ENCODE data around the gene APPL1. TPM values are rescaled to one million over a fixed set of nuclear protein-coding genes. Genes with fewer than 3 reads are reported as not detected.

Gene APPL1, protein sequence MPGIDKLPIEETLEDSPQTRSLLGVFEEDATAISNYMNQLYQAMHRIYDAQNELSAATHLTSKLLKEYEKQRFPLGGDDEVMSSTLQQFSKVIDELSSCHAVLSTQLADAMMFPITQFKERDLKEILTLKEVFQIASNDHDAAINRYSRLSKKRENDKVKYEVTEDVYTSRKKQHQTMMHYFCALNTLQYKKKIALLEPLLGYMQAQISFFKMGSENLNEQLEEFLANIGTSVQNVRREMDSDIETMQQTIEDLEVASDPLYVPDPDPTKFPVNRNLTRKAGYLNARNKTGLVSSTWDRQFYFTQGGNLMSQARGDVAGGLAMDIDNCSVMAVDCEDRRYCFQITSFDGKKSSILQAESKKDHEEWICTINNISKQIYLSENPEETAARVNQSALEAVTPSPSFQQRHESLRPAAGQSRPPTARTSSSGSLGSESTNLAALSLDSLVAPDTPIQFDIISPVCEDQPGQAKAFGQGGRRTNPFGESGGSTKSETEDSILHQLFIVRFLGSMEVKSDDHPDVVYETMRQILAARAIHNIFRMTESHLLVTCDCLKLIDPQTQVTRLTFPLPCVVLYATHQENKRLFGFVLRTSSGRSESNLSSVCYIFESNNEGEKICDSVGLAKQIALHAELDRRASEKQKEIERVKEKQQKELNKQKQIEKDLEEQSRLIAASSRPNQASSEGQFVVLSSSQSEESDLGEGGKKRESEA
- 40.8 and 48.3 TPM in 2 replicates for total RNA-seq (2012; rRNA removed)

GRCh38 chr3:57227204-57227929 lies at the start of gene APPL1:
Gene APPL1, plus strand, starts transcription at chr3:57227729. Its CDS starts 155 bp downstream, at chr3:57227884.
- peak within 1 kb of the TSS; percentile 95 for H3K4me3 ChIP-seq (ENCODE audit: low read length)
- peak within 1 kb of the TSS; percentile 95 for H3K4me2 ChIP-seq (ENCODE audit: low read length)
- peaks cover 24% of the 10 kb centered on the region for H3K4me1 ChIP-seq (ENCODE audit: control insufficient read depth, insufficient read depth, low read length)
- H3K36me3 ChIP-seq (ENCODE audit: insufficient read depth, low read length): no peaks in the 10 kb centered on the region
- H3K9ac ChIP-seq (ENCODE audit: low read depth, low read length): peak within 1 kb of the TSS; percentile 84
- no peaks in the 10 kb centered on the region for H3K27me3 ChIP-seq (ENCODE audit: control insufficient read depth, insufficient read depth, low read length)
- no peaks in the 10 kb centered on the region for H3K9me3 ChIP-seq (replicated peaks; ENCODE audit: low read length)

DNA sequence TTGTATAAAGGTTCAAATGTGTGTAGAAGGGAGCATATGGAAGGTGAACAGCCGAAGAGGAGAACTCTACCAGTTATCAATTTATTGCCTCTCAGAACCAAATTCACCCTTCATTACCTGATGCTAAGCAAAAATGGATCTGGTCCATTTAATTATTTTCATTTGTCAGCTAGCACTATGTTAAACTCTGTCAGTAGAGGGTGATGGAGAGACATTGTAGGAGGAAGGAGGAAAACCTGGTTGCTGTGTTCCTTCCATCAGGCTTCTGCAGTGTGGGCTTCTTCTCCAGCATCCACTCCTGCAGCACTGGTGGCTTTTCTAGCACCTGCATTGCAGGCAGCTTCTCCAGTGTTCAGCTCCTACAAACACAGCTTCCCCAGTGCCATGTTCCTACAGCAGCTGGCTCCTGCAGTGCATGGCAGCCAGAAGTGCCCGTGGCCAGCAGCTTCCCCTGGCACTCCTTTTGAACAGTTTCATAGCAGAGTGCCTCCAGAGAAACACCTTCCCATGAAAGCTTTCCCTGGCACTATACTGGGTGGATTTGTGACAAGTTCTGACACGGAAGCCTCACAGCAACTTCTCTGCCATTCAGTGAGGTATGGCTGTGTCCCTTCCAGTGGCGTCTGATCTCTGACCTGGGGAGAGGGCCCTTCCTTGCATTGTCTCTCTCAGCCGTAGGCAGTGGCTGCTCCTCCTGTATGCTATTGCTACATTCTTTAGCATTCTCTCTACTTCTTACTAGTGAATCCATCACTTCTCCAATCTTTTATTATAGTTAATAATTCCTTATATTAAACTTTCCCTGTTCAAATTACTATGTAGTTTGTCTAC lies 47.7 kb upstream of the APPL1 start:
- H3K4me1 ChIP-seq (ENCODE audit: control insufficient read depth, insufficient read depth, low read length): no peaks in the 10 kb centered on the region
- no peak overlapping the region for H3K4me2 ChIP-seq (ENCODE audit: low read length)
- peaks cover 31% of the 10 kb centered on the region for H3K27me3 ChIP-seq (ENCODE audit: control insufficient read depth, insufficient read depth, low read length)
- H3K9me3 ChIP-seq (replicated peaks; ENCODE audit: low read length): no peaks in the 10 kb centered on the region
- no peaks in the 10 kb centered on the region for H3K36me3 ChIP-seq (ENCODE audit: insufficient read depth, low read length)
- no peak overlapping the region for H3K4me3 ChIP-seq (ENCODE audit: low read length)
- no peak overlapping the region for H3K9ac ChIP-seq (ENCODE audit: low read depth, low read length)

GRCh38 chr3:57184526-57184925 lies 43.0 kb upstream of the APPL1 start:
- Histone ChIP-seq H3K36me3 (ENCODE audit: insufficient read depth, low read length) (no peaks in the 10 kb centered on the region), H3K4me1 (ENCODE audit: control insufficient read depth, insufficient read depth, low read length) (no peaks in the 10 kb centered on the region), H3K9ac (ENCODE audit: low read depth, low read length) (no peak overlapping the region), H3K9me3 (replicated peaks; ENCODE audit: low read length) (no peaks in the 10 kb centered on the region), H3K4me3 (ENCODE audit: low read length) (no peak overlapping the region), H3K27me3 (ENCODE audit: control insufficient read depth, insufficient read depth, low read length) (peaks cover 9% of the 10 kb centered on the region), H3K4me2 (ENCODE audit: low read length) (no peak overlapping the region)

DNA sequence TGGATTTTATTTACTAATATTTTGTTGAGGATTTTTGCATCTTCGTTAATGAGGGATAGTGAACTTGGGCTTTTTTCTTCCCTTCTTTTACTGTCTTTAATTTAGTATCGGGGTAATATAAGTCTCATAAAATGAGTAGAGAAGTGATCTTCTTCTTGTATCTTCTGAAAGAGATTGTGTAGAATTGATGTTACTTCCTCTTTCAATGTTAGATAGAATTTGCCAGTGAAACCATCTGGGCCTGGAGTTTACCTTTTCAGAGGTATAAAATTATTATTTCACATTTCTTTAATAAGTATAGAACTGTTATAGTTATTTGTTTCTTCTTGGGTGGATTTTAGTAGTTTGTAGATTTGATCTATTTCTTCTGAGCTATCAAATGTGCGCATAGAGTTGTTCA lies 35.5 kb upstream of the APPL1 start:
- Histone ChIP-seq H3K27me3 (ENCODE audit: control insufficient read depth, insufficient read depth, low read length) (peaks cover 6% of the 10 kb centered on the region), H3K4me2 (ENCODE audit: low read length) (no peak overlapping the region), H3K9me3 (replicated peaks; ENCODE audit: low read length) (no peaks in the 10 kb centered on the region), H3K9ac (ENCODE audit: low read depth, low read length) (no peak overlapping the region), H3K4me1 (ENCODE audit: control insufficient read depth, insufficient read depth, low read length) (no peaks in the 10 kb centered on the region), H3K4me3 (ENCODE audit: low read length) (no peak overlapping the region), H3K36me3 (ENCODE audit: insufficient read depth, low read length) (no peaks in the 10 kb centered on the region)

- Histone ChIP-seq H3K36me3 (ENCODE audit: insufficient read depth, low read length) (no peaks in the 10 kb centered on the region), H3K4me1 (ENCODE audit: control insufficient read depth, insufficient read depth, low read length) (no peaks in the 10 kb centered on the region), H3K9me3 (replicated peaks; ENCODE audit: low read length) (no peaks in the 10 kb centered on the region), H3K9ac (ENCODE audit: low read depth, low read length) (no peak overlapping the region), H3K4me2 (ENCODE audit: low read length) (no peak overlapping the region), H3K27me3 (ENCODE audit: control insufficient read depth, insufficient read depth, low read length) (peaks cover 6% of the 10 kb centered on the region), H3K4me3 (ENCODE audit: low read length) (no peak overlapping the region)
Measured at GRCh38 chr3:57194641-57195040, 32.9 kb upstream of the APPL1 start.

DNA sequence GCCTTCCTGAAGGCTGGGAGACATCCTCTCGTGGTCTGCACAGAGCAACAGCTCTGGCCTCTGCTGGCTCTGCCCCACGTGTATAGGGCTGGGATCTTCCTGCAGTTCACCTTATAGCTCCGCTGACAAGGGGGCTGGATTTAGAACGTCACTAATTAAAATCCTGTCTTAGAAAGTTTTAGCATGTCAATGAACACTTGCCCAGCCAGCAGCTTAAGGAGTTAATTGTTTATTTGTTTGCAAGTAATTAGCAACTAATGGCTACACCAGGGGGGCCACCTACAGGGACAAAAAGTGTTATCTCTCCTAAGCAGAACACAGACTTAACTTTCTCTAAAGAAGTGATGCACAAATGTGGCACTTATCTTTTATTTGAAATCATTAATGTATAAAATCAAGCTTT lies 27.6 kb upstream of the APPL1 start, which contains the start of gene HESX1:
HESX1 (minus strand) TSS at position 84 of the 403 bp plus-strand sequence; CDS start at position 24, 60 bp downstream.
- H3K9ac ChIP-seq (ENCODE audit: low read depth, low read length): no peak within 1 kb of the TSS
- H3K4me3 ChIP-seq (ENCODE audit: low read length): no peak within 1 kb of the TSS
- no peak within 1 kb of the TSS for H3K4me2 ChIP-seq (ENCODE audit: low read length)
- no peaks in the 10 kb centered on the region for H3K27me3 ChIP-seq (ENCODE audit: control insufficient read depth, insufficient read depth, low read length)
- no peaks in the 10 kb centered on the region for H3K36me3 ChIP-seq (ENCODE audit: insufficient read depth, low read length)
- no peaks in the 10 kb centered on the region for H3K4me1 ChIP-seq (ENCODE audit: control insufficient read depth, insufficient read depth, low read length)
- no peaks in the 10 kb centered on the region for H3K9me3 ChIP-seq (replicated peaks; ENCODE audit: low read length)

DNA sequence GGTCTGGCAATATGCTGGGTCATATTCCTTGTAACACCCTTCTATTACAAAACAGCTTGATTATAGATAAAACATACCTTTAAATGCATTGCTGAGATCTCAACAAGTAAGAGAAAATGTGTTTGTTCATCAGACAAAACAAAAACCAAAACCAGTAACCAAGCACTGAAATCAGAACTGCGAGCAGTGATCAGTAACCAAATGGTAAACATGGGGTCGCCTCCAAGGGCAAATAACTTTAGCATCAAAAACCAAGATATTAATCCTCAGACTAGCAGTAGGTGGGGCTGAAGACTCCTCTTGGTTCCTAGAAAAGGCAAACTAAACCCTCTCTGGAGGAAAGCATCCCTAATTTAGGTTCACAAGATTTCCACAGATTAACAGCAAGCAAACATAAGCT lies 21.1 kb upstream of the APPL1 start:
- H3K9ac ChIP-seq (ENCODE audit: low read depth, low read length): no peak overlapping the region
- no peaks in the 10 kb centered on the region for H3K9me3 ChIP-seq (replicated peaks; ENCODE audit: low read length)
- no peaks in the 10 kb centered on the region for H3K4me1 ChIP-seq (ENCODE audit: control insufficient read depth, insufficient read depth, low read length)
- no peak overlapping the region for H3K4me3 ChIP-seq (ENCODE audit: low read length)
- H3K4me2 ChIP-seq (ENCODE audit: low read length): no peak overlapping the region
- H3K27me3 ChIP-seq (ENCODE audit: control insufficient read depth, insufficient read depth, low read length): no peaks in the 10 kb centered on the region
- H3K36me3 ChIP-seq (ENCODE audit: insufficient read depth, low read length): no peaks in the 10 kb centered on the region

GRCh38 chr3:57221883-57222282 lies 5.6 kb upstream of the APPL1 start:
- Histone ChIP-seq H3K27me3 (ENCODE audit: control insufficient read depth, insufficient read depth, low read length) (no peaks in the 10 kb centered on the region), H3K4me2 (ENCODE audit: low read length) (no peak overlapping the region), H3K9ac (ENCODE audit: low read depth, low read length) (no peak overlapping the region), H3K9me3 (replicated peaks; ENCODE audit: low read length) (no peaks in the 10 kb centered on the region), H3K36me3 (ENCODE audit: insufficient read depth, low read length) (no peaks in the 10 kb centered on the region), H3K4me1 (ENCODE audit: control insufficient read depth, insufficient read depth, low read length) (peaks cover 4% of the 10 kb centered on the region), H3K4me3 (ENCODE audit: low read length) (no peak overlapping the region)

DNA sequence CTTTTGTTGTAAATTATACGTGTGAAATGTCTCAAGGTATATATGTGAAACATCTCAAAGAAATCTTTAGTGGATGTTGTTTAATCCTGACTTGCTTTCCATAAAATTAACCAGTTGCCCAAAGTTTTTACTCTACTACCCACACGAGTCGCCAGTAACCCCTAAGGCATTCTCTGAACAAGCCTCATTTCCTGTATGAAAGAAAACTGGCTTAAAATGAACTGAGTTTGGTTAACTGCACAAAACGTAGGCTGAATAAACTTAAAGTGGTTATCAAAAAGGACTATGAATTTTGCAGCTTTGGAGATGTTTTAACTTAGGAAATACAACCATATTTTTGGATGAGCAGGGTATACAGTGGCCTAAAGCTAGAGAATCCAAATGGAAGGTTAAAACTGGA lies 2.7 kb upstream of the APPL1 start:
- Histone ChIP-seq H3K4me1 (ENCODE audit: control insufficient read depth, insufficient read depth, low read length) (peaks cover 19% of the 10 kb centered on the region), H3K27me3 (ENCODE audit: control insufficient read depth, insufficient read depth, low read length) (no peaks in the 10 kb centered on the region), H3K9me3 (replicated peaks; ENCODE audit: low read length) (no peaks in the 10 kb centered on the region), H3K36me3 (ENCODE audit: insufficient read depth, low read length) (no peaks in the 10 kb centered on the region), H3K9ac (ENCODE audit: low read depth, low read length) (no peak overlapping the region), H3K4me3 (ENCODE audit: low read length) (no peak overlapping the region), H3K4me2 (ENCODE audit: low read length) (no peak overlapping the region)

DNA sequence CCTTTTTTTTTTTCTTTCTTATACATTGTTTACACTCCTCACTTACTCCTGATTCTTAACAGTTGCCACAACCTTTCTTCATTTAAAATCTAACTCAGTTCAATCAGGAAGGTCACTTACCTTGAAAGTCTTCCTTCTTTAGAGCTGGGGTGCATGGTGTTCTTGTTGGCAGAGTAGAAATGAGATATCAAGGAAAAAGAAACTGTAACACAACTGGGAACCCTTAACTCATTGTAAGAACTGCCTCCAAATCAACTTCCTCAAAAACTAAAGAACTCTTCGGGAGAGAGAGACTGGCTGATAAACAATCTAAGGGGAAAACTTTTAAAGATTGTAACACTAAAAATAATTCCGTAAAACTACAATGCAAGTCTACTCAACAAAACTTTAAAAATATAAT lies 1.4 kb upstream of the APPL1 start:
- H3K9ac ChIP-seq (ENCODE audit: low read depth, low read length): no peak overlapping the region
- H3K4me2 ChIP-seq (ENCODE audit: low read length): no peak overlapping the region
- peaks cover 24% of the 10 kb centered on the region for H3K4me1 ChIP-seq (ENCODE audit: control insufficient read depth, insufficient read depth, low read length)
- H3K36me3 ChIP-seq (ENCODE audit: insufficient read depth, low read length): no peaks in the 10 kb centered on the region
- H3K9me3 ChIP-seq (replicated peaks; ENCODE audit: low read length): no peaks in the 10 kb centered on the region
- no peaks in the 10 kb centered on the region for H3K27me3 ChIP-seq (ENCODE audit: control insufficient read depth, insufficient read depth, low read length)
- no peak overlapping the region for H3K4me3 ChIP-seq (ENCODE audit: low read length)
